Fibroblast of peridontal ligament (primary cell): ENCODE measurements around the gene AKAP12.
"Not testable (repeated sequence)": the region's sequence is repeated elsewhere in the genome, so short reads cannot be mapped to it uniquely, and the experiment has no call there.

Experiments
- DNase-seq: peaks from one replicate; pipeline ENCODE4 v3.0.0-alpha.2; 2010; ENCODE audit errors: extremely low read depth

Gene AKAP12

GRCh38 chr6:151379933-151380847 lies 140.4 kb downstream of the AKAP12 start:
- DNase-seq: peak; percentile 38

DNA sequence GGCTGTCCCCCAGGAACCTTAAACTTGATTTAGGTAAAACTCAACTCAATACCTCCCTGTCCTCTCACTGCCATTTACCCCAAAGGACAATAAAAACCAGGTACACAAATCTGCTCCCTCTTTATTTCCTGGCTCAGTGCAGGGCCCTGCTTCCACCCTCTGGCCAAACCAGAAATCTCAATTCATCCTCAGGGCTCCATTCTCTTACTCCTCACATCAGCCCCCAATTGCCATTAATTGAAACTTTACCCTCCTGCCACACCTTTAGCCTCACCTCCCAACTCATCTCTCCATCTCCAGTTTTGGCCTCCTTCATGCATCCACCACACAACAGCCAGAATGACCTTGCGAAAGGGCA lies 141.1 kb downstream of the AKAP12 start:
- no peak for DNase-seq

DNA sequence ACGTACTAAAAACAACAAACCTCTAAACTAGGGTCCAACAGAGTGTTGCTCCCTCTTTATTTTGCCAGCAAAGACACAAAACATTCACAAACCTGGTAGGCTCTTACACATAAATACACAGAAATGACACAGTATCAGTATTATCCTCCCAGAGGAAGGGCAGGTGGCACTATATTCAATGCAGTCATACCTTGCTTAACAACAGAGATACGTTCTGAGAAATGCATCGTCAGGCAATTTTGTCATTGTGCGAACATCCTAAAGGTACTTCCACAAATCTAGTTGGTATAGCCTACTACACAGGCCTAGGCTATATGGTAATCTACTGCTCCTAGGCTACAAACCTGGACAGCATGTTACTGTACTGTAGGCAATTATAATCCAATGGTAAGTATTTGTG lies 142.0 kb downstream of the AKAP12 start:
- DNase-seq: no peak

GRCh38 chr6:151382631-151383030 lies 142.9 kb downstream of the AKAP12 start:
- not testable (repeated sequence) for DNase-seq

DNA sequence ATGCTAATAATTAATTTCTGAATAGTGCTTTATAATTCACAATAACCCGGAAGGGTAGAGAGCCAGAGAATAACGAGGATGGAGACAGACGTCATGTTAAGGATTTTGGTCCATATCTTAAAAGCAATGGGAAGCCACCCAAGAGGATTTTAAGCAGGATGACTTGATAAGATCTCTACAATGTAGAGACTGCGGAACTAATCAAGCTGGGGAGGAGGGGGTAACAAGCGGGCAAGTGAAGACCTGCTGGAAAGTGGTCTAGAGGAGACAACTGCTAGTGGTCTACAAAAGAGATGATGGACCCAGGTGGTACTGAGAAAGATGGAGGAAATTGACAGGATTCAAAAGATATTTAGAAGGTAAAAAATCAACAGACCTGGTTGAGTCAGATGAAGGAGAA lies 144.4 kb downstream of the AKAP12 start:
- no peak for DNase-seq

- DNase-seq: no peak
Measured at GRCh38 chr6:151385177-151385576, 145.4 kb downstream of the AKAP12 start.

- DNase-seq: peak; percentile 70
Measured at GRCh38 chr6:151387175-151387970, 147.6 kb downstream of the AKAP12 start.

DNA sequence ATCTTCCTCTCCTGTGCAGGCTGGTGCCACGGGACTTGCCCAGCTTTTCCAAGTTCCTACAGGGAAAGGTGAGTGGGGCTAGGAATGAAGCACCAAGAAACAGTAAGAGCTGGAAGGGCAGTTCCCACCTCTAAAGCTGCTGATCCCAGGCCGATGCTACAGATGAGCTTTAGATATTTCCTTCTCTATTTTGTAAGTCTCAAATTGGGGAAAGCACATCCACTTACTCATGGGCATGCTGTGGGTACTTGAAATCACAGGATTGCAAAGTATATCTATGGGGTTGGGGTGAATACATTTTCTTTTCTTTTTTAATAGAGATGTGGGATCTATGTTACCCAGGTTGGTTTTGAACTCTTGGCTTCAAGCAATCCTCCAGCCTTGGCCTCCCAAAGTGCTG lies 148.5 kb downstream of the AKAP12 start:
- DNase-seq: no peak

DNA sequence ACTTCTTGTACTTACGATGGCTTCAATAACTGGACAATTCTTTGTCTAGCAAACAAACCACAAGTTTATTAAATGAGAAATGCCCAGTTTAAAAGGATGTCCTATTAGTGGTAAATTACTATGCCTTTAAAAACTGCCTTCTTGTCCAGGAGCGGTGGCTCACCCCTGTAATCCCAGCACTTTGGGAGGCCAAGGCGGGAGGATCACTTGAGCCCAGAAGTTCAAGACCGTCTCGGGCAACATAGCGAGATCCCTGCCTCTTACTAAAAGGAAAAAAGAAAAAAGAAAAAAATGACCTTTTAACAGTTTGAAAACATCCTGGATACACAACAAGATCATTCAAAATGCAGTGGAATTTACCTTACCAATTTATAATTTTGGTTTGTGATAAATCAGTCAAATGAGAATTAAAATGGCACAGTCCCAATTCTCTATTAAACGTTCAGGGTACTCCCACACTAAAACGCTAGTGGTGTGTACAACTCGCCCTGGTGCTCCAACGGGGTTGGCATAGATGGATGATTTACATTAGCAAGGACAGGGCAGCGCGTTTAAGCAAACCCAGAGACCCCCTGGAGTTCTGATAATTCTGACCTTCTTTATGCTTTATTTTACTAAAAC lies 149.3 kb downstream of the AKAP12 start:
- no peak for DNase-seq

GRCh38 chr6:151389618-151390275 lies 150.0 kb downstream of the AKAP12 start:
- peak; percentile 77 for DNase-seq

GRCh38 chr6:151390276-151390850 lies 150.6 kb downstream of the AKAP12 start:
- peak; percentile 97 for DNase-seq

- DNase-seq: peak; percentile 56
Measured at GRCh38 chr6:151390851-151391470, 151.2 kb downstream of the AKAP12 start.

DNA sequence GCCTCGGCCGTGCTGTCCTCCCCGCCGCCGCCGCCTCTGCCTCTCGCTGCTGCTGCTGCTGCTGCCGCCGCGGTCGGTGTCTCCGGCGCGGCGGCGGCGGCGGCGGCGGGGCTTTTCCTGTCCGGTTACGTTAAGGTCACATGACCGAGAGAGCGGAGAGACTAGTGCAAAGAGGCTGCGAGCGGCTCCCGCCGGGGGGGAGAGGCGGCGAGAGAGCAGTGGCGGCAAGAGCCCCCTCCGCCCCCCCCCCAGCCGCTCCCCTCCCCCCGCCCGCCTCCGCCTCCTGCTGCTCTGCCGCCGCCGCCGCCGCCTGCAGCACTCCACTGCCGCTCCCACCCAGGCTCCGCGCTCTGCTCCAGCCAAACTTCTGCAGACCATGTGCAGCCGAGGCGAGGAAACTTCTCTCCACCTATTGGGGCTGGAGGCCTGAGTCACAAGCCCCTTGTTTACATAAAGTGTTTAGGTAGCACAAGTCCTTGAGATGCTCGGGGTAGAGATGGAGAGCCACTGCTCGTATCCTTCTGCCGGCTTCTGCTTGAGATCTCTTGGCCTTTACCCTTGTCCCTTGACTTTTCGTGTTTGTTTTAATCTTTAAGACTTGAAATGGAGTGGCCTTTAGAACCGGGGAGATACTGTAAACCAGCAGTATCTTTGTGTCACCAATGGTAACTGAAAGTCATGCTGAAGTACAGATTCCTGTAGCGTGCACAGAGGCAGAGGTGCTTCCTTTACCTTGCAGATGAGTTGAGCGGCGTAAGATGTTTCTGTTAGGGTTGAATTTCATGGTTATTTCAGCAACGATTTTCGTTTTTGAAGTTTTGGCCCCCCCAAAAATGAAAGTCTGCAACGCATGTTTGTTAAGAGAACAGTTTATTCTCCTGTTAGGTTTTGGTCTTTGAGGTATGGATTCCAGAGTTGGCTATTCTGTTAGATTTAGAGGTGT lies 152.0 kb downstream of the AKAP12 start, which contains the start of gene ZBTB2:
TSS of gene ZBTB2 (minus strand) at position 89 of the 943 bp plus-strand sequence. CDS start 17,922 bp downstream, outside the sequence.
- DNase-seq: peak; percentile 70

DNA sequence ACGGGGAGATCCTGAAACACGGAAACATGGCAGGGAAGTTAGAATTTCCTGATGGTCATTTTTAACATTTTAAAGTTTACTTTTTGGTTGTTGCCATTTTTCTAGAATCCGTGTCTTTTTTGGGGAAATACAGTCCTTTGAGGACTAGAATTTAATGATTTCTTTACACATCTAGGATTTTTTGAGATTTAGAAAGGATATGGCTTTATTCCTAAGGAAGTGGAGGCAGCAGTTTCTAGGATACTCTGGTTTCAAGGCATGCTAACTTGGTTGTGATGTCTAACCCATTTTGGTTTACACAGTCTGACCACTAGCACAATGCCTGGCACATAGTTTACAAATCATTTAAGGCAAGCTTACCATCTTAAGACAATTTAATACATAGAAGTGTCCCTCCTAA lies 152.7 kb downstream of the AKAP12 start:
- no peak for DNase-seq

GRCh38 chr6:151393410-151393809 lies 153.6 kb downstream of the AKAP12 start:
- DNase-seq: no peak

GRCh38 chr6:151399679-151400078 lies 159.9 kb downstream of the AKAP12 start:
- no peak for DNase-seq

- DNase-seq: peak; percentile 62
Measured at GRCh38 chr6:151400473-151400872, 160.7 kb downstream of the AKAP12 start.

DNA sequence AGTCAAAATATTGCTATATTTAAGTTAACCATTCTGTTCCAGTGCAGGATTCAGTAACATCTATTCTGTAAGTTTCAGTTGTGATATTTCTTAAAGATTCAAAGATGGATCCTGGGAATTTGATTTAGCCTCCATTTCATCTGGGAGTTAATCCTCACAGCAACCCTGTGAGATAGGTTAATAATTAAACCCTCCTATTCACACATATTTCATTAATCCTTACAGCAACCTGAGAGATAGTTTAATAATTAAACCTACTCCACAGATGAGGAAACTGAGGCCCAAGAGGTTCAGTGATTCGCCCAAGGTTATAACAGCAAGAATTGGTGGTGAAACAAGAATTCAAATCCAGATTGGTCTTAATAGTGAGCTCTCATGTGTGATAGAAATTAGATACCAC lies 162.5 kb downstream of the AKAP12 start:
- no peak for DNase-seq

GRCh38 chr6:151403919-151404308 lies 164.1 kb downstream of the AKAP12 start:
- DNase-seq: no peak
